Endothelial cell (in vitro differentiated cells): ENCODE results near the gene SPOP. TPM values are rescaled to one million over a fixed set of nuclear protein-coding genes. Genes with fewer than 3 reads are reported as not detected.

ENCODE experiments used
- DNase-seq: peaks from one replicate; pipeline ENCODE4 v3.0.0; 2021; ENCODE audit warnings: low spot score
- H3K27ac Mint-ChIP-seq: one replicate; pipeline ENCODE4 v1.8.0; 2021; ENCODE audit warnings: mixed read lengths, inconsistent platforms; ENCODE audit not compliant: unreplicated experiment
- H3K27me3 Mint-ChIP-seq: one replicate; pipeline ENCODE4 v1.8.0; 2021; ENCODE audit warnings: mild to moderate bottlenecking, moderate library complexity, mixed read lengths, inconsistent platforms; ENCODE audit not compliant: unreplicated experiment
- H3K36me3 Mint-ChIP-seq: one replicate; pipeline ENCODE4 v1.8.0; 2021; ENCODE audit warnings: mild to moderate bottlenecking, low read depth, mixed read lengths, inconsistent platforms; ENCODE audit not compliant: unreplicated experiment
- H3K4me1 Mint-ChIP-seq: one replicate; pipeline ENCODE4 v1.8.0; 2021; ENCODE audit warnings: mild to moderate bottlenecking, mixed read lengths, inconsistent platforms; ENCODE audit not compliant: unreplicated experiment
- H3K4me3 Mint-ChIP-seq: one replicate; pipeline ENCODE4 v1.8.0; 2021; ENCODE audit warnings: mild to moderate bottlenecking, mixed read lengths, inconsistent platforms; ENCODE audit not compliant: unreplicated experiment
- H3K9me3 Mint-ChIP-seq: one replicate; pipeline ENCODE4 v1.8.0; 2021; ENCODE audit warnings: mixed read lengths, inconsistent platforms; ENCODE audit not compliant: unreplicated experiment
- CTCF ChIP-seq: fragments of 200-600 bp; sonication (generic); IDR thresholded peaks from one replicate; pipeline ENCODE4 v1.5.0; 2021; ENCODE audit warnings: antibody characterized with exemption; ENCODE audit not compliant: unreplicated experiment
- total RNA-seq: library from RNA; stranded (reverse); fragmentation: NEBNext Ultra II Directional; extraction: Animal tissue kit (Norgen Biotek cat#: 25700); gene quantifications from one replicate; pipeline ENCODE4 v1.2.1, GENCODE V29; 2021; ENCODE audit not compliant: unreplicated experiment

Gene SPOP
- total RNA-seq, 1 donor from 2014 or later: 55.6 TPM

GRCh38 chr17:49567104-49567521, 110.8 kb downstream of the SPOP start:
- no peaks in the 10 kb centered on the region for H3K36me3 Mint-ChIP-seq
- no peak for DNase-seq
- no peak for TF ChIP-seq CTCF
- H3K9me3 Mint-ChIP-seq: no peaks in the 10 kb centered on the region
- peaks cover 4% of the 10 kb centered on the region for H3K27me3 Mint-ChIP-seq
- no peak overlapping the region for H3K27ac Mint-ChIP-seq
- peaks cover 4% of the 10 kb centered on the region for H3K4me1 Mint-ChIP-seq
- H3K4me3 Mint-ChIP-seq: no peak overlapping the region

- H3K36me3 Mint-ChIP-seq: no peaks in the 10 kb centered on the region
- no peak overlapping the region for H3K27ac Mint-ChIP-seq
- no peak overlapping the region for H3K4me3 Mint-ChIP-seq
- H3K4me1 Mint-ChIP-seq: peaks cover 4% of the 10 kb centered on the region
- DNase-seq: no peak
- TF ChIP-seq CTCF: no peak
- peaks cover 3% of the 10 kb centered on the region for H3K27me3 Mint-ChIP-seq
- no peaks in the 10 kb centered on the region for H3K9me3 Mint-ChIP-seq
Observed at GRCh38 chr17:49566668-49567071, 111.2 kb downstream of the SPOP start.

GRCh38 chr17:49565948-49566491, 111.9 kb downstream of the SPOP start:
- H3K27ac Mint-ChIP-seq: no peak overlapping the region
- H3K9me3 Mint-ChIP-seq: no peaks in the 10 kb centered on the region
- H3K36me3 Mint-ChIP-seq: no peaks in the 10 kb centered on the region
- H3K4me1 Mint-ChIP-seq: peaks cover 4% of the 10 kb centered on the region
- no peak for TF ChIP-seq CTCF
- DNase-seq: no peak
- H3K4me3 Mint-ChIP-seq: no peak overlapping the region
- H3K27me3 Mint-ChIP-seq: peaks cover 1% of the 10 kb centered on the region

GRCh38 chr17:49564638-49565037, 113.3 kb downstream of the SPOP start:
- H3K9me3 Mint-ChIP-seq: no peaks in the 10 kb centered on the region
- no peaks in the 10 kb centered on the region for H3K36me3 Mint-ChIP-seq
- TF ChIP-seq CTCF: no peak
- peaks cover 1% of the 10 kb centered on the region for H3K27me3 Mint-ChIP-seq
- DNase-seq: no peak
- H3K4me3 Mint-ChIP-seq: no peak overlapping the region
- peaks cover 4% of the 10 kb centered on the region for H3K4me1 Mint-ChIP-seq
- H3K27ac Mint-ChIP-seq: no peak overlapping the region

- no peak overlapping the region for H3K4me3 Mint-ChIP-seq
- H3K36me3 Mint-ChIP-seq: peaks cover 4% of the 10 kb centered on the region
- TF ChIP-seq CTCF: peak; percentile 48
- no peaks in the 10 kb centered on the region for H3K9me3 Mint-ChIP-seq
- H3K27me3 Mint-ChIP-seq: peaks cover under 1% of the 10 kb centered on the region
- no peaks in the 10 kb centered on the region for H3K4me1 Mint-ChIP-seq
- H3K27ac Mint-ChIP-seq: no peak overlapping the region
- DNase-seq: peak; percentile 61
Observed at GRCh38 chr17:49557312-49558024, 120.4 kb downstream of the SPOP start.
